SK-N-SH (cell line): ENCODE measurements around the gene OR10J1. TPM values are rescaled to one million over a fixed set of nuclear protein-coding genes. Genes with fewer than 3 reads are reported as not detected.

Source experiments
- CTCF ChIA-PET: fragments of 300-600, 350-600 bp; formaldehyde crosslinking; extraction: SDS; loops from one replicate; lab custom pipeline; 2021; lab: Yijun Ruan, JAX
- POLR2A ChIA-PET: fragments of 350-600 bp; sonication (Branson Sonifier 250); formaldehyde crosslinking; extraction: SDS; loops from one replicate; lab custom pipeline; 2020; ENCODE audit warnings: antibody characterized with exemption, inconsistent platforms; lab: Yijun Ruan, JAX
- DNase-seq: peaks from one replicate; pipeline ENCODE4 v3.0.0; 2012
- H2AFZ ChIP-seq: fragments of 200-600 bp; sonication (generic); 2 replicates; pipeline ENCODE4 v1.8.1; 2016; ENCODE audit warnings: antibody characterized with exemption, mild to moderate bottlenecking, low read depth
- H3F3A ChIP-seq: fragments of 200-600 bp; sonication (generic); replicated peaks from 2 replicates; pipeline ENCODE3; 2016; ENCODE audit warnings: antibody characterized with exemption, mild to moderate bottlenecking; ENCODE audit not compliant: insufficient read depth
- H3K27ac ChIP-seq, 2 experiments: fragments of 200-500 bp in 1 of 2; fragments of 200-600 bp in 1 of 2; sonication (Bioruptor generic) in 1 of 2; sonication (generic), shearing (Covaris generic) in 1 of 2; 2 replicates each; pipeline versions ENCODE4 v1.5.1 to v1.6.1; 2014 to 2016; ENCODE audit warnings: low read depth in 2 of 2, inconsistent platforms in 1 of 2, low read length in 1 of 2, mild to moderate bottlenecking in 1 of 2, mixed read lengths in 1 of 2
- H3K27me3 ChIP-seq: fragments of 200-600 bp; sonication (generic), shearing (Covaris generic); 2 replicates; pipeline ENCODE4 v1.6.1; 2016; ENCODE audit warnings: mixed run types; ENCODE audit not compliant: insufficient read depth
- H3K36me3 ChIP-seq, 2 experiments: fragments of 200-500 bp in 1 of 2; fragments of 200-600 bp in 1 of 2; sonication (Bioruptor generic) in 1 of 2; sonication (generic) in 1 of 2; replicated peaks in 1 of 2; 2 replicates each; pipeline versions ENCODE3 to v1.5.1; 2014 to 2016; ENCODE audit warnings: low read length in 1 of 2, mild to moderate bottlenecking in 1 of 2; ENCODE audit not compliant: insufficient read depth in 2 of 2, control insufficient read depth in 1 of 2
- H3K4me1 ChIP-seq, 2 experiments: fragments of 200-500 bp in 1 of 2; fragments of 200-600 bp in 1 of 2; sonication (Bioruptor generic) in 1 of 2; sonication (generic), shearing (Covaris generic) in 1 of 2; 2 replicates each; pipeline versions ENCODE4 v1.5.1 to v1.6.1; 2014 to 2016; ENCODE audit warnings: low read depth in 1 of 2, low read length in 1 of 2, mixed run types in 1 of 2; ENCODE audit not compliant: insufficient read depth in 2 of 2, control insufficient read depth in 1 of 2
- H3K4me2 ChIP-seq: fragments of 200-600 bp; sonication (generic), shearing (Covaris generic); 2 replicates; pipeline ENCODE4 v1.6.1; 2017; ENCODE audit warnings: mixed run types
- H3K4me3 ChIP-seq, 2 experiments: fragments of 200-500 bp in 1 of 2; fragments of 200-600 bp in 1 of 2; sonication (Bioruptor generic) in 1 of 2; sonication (generic), shearing (Covaris generic) in 1 of 2; 2 replicates each; pipeline versions ENCODE4 v1.5.1 to v1.8.1; 2014 to 2016; ENCODE audit warnings: low read depth in 2 of 2, inconsistent platforms in 1 of 2, low read length in 1 of 2, mild to moderate bottlenecking in 1 of 2, mixed read lengths in 1 of 2, moderate library complexity in 1 of 2
- H3K79me2 ChIP-seq: fragments of 200-600 bp; sonication (generic); 2 replicates; pipeline ENCODE4 v1.8.1; 2017; ENCODE audit warnings: mild to moderate bottlenecking; ENCODE audit not compliant: insufficient read depth
- H3K9ac ChIP-seq: fragments of 200-600 bp; sonication (generic); 2 replicates; pipeline ENCODE4 v1.6.1; 2017; ENCODE audit warnings: mixed run types
- H3K9me2 ChIP-seq: fragments of 200-600 bp; sonication (generic); 2 replicates; pipeline ENCODE4 v1.6.1; 2017; ENCODE audit warnings: mixed run types
- H3K9me3 ChIP-seq: fragments of 200-600 bp; sonication (generic); 2 replicates; pipeline ENCODE4 v1.6.1; 2017; ENCODE audit warnings: mixed run types, mild to moderate bottlenecking, moderate library complexity
- H4K20me1 ChIP-seq: fragments of 200-600 bp; sonication (generic); 2 replicates; pipeline ENCODE4 v1.6.1; 2017; ENCODE audit warnings: mild to moderate bottlenecking, mixed run types; ENCODE audit not compliant: insufficient read depth
- ELF1 ChIP-seq: IDR thresholded peaks from 2 replicates; pipeline ENCODE4 v1.4.0; 2012
- GABPA ChIP-seq: IDR thresholded peaks from 2 replicates; pipeline ENCODE4 v1.4.0; 2012; ENCODE audit warnings: low read depth, mild to moderate bottlenecking
- JUND ChIP-seq: IDR thresholded peaks from 2 replicates; pipeline ENCODE4 v1.4.0; 2012
- NRF1 ChIP-seq: IDR thresholded peaks from 2 replicates; pipeline ENCODE4 v1.6.1; 2012; ENCODE audit warnings: low read depth, mild to moderate bottlenecking, low read length
- POLR2AphosphoS5 ChIP-seq: IDR thresholded peaks from 2 replicates; pipeline ENCODE4 v1.6.1; 2012; ENCODE audit warnings: low read depth, low read length
- RAD21 ChIP-seq: IDR thresholded peaks from 2 replicates; pipeline ENCODE4 v1.6.1; 2012; ENCODE audit warnings: mild to moderate bottlenecking, low read length
- RFX5 ChIP-seq: IDR thresholded peaks from 2 replicates; pipeline ENCODE4 v1.6.1; 2012; ENCODE audit warnings: mild to moderate bottlenecking, improper control_type of control experiment, low read length
- SIN3A ChIP-seq: IDR thresholded peaks from 2 replicates; pipeline ENCODE4 v1.6.1; 2012; ENCODE audit warnings: low read depth, mild to moderate bottlenecking, low read length, moderate library complexity, borderline replicate concordance
- SMC3 ChIP-seq: IDR thresholded peaks from 2 replicates; pipeline ENCODE4 v1.6.1; 2012; ENCODE audit warnings: low read depth, low read length, improper control_type of control experiment
- TEAD4 ChIP-seq: IDR thresholded peaks from 2 replicates; pipeline ENCODE4 v1.4.0; 2012; ENCODE audit warnings: mild to moderate bottlenecking, borderline replicate concordance; ENCODE audit not compliant: insufficient read depth
- WGBS: methylation state at CpG from one replicate; pipeline ENCODE4 v1.1.6; 2017; ENCODE audit warnings: low lambda C conversion rate; 5-methylcytosine and 5-hydroxymethylcytosine counted together
- polyA plus RNA-seq, 3 experiments: library from polyadenylated mRNA; depleted of rRNA; stranded (reverse); fragments of >200 nt; gene quantifications; 2 replicates each; pipeline ENCODE4 v1.2.3, GENCODE V29; 2012
- TF ChIP-seq, protein P1 (sequence below): IDR thresholded peaks from 2 replicates; pipeline ENCODE4 v1.6.1; 2012; ENCODE audit warnings: mild to moderate bottlenecking, low read depth, low read length, moderate library complexity
- TF ChIP-seq, protein P2 (sequence below): fragments of 150-350 bp; IDR thresholded peaks from 2 replicates; pipeline ENCODE4 v1.6.1; 2016; ENCODE audit warnings: mild to moderate bottlenecking, low read depth, low read length
- TF ChIP-seq, protein P3 (sequence below): IDR thresholded peaks from 2 replicates; pipeline ENCODE4 v1.4.0; 2012; ENCODE audit warnings: low read depth, borderline replicate concordance
- TF ChIP-seq, protein P4 (sequence below): fragments of 200-600 bp; sonication (generic); IDR thresholded peaks from 2 replicates; pipeline ENCODE4 v1.6.1; 2017; ENCODE audit warnings: antibody characterized with exemption, mild to moderate bottlenecking, moderate library complexity
- TF ChIP-seq, protein P5 (sequence below): IDR thresholded peaks from 2 replicates; pipeline ENCODE4 v1.4.0; 2012; ENCODE audit warnings: low read depth, borderline replicate concordance

The OR10J1 gene
- polyA plus RNA-seq, 1 of the 3 experiments (the other 2 are of a cell fraction): not detected

DNA sequence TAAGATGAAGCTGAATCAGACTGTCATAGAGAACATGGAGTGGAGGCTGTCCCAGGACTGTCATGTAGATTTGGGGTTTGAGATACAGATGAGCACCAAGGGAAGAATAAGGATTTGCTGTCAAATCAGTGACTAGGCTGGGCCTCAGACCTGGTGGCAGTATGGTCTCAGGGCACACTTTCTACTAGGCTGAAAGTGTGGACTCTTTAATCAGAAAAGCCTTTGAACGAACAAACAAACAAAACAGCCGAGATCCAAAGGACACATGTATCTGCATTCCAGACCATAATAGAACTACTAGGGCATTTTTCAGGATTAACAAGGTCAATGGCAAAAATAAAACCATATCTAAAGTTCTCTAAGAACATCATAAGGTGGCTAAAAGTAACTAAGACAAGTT is 2.9 kb downstream of the OR10J1 start:
- H3K4me1 ChIP-seq: no peaks in the 10 kb centered on the region
- POLR2A ChIA-PET: no interaction called here
- no peaks in the 10 kb centered on the region for H3F3A ChIP-seq
- WGBS: 5% methylated on average over 2 of the region's 2 CpGs
- no peaks in the 10 kb centered on the region for H3K9me3 ChIP-seq
- H3K27me3 ChIP-seq: no peaks in the 10 kb centered on the region
- H3K36me3 ChIP-seq: no peaks in the 10 kb centered on the region
- H3K27ac ChIP-seq: no peak overlapping the region
- H4K20me1 ChIP-seq: no peaks in the 10 kb centered on the region
- CTCF ChIA-PET: no interaction called here
- DNase-seq: no peak
- H3K9ac ChIP-seq: no peak overlapping the region
- H3K4me3 ChIP-seq: no peak overlapping the region
- H3K9me2 ChIP-seq: no peaks in the 10 kb centered on the region
- H3K79me2 ChIP-seq: no peaks in the 10 kb centered on the region
- H2AFZ ChIP-seq: no peak overlapping the region
- no peak overlapping the region; the same call in 1 of the 2 replicates for H3K4me2 ChIP-seq
- TF ChIP-seq, protein P1, sequence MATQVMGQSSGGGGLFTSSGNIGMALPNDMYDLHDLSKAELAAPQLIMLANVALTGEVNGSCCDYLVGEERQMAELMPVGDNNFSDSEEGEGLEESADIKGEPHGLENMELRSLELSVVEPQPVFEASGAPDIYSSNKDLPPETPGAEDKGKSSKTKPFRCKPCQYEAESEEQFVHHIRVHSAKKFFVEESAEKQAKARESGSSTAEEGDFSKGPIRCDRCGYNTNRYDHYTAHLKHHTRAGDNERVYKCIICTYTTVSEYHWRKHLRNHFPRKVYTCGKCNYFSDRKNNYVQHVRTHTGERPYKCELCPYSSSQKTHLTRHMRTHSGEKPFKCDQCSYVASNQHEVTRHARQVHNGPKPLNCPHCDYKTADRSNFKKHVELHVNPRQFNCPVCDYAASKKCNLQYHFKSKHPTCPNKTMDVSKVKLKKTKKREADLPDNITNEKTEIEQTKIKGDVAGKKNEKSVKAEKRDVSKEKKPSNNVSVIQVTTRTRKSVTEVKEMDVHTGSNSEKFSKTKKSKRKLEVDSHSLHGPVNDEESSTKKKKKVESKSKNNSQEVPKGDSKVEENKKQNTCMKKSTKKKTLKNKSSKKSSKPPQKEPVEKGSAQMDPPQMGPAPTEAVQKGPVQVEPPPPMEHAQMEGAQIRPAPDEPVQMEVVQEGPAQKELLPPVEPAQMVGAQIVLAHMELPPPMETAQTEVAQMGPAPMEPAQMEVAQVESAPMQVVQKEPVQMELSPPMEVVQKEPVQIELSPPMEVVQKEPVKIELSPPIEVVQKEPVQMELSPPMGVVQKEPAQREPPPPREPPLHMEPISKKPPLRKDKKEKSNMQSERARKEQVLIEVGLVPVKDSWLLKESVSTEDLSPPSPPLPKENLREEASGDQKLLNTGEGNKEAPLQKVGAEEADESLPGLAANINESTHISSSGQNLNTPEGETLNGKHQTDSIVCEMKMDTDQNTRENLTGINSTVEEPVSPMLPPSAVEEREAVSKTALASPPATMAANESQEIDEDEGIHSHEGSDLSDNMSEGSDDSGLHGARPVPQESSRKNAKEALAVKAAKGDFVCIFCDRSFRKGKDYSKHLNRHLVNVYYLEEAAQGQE: no peak
- TF ChIP-seq SMC3 (no peak), POLR2AphosphoS5 (no peak), SIN3A (no peak), RFX5 (no peak), TEAD4 (no peak), ELF1 (no peak), RAD21 (no peak), JUND (no peak), GABPA (no peak), NRF1 (no peak)
- TF ChIP-seq, protein P2, sequence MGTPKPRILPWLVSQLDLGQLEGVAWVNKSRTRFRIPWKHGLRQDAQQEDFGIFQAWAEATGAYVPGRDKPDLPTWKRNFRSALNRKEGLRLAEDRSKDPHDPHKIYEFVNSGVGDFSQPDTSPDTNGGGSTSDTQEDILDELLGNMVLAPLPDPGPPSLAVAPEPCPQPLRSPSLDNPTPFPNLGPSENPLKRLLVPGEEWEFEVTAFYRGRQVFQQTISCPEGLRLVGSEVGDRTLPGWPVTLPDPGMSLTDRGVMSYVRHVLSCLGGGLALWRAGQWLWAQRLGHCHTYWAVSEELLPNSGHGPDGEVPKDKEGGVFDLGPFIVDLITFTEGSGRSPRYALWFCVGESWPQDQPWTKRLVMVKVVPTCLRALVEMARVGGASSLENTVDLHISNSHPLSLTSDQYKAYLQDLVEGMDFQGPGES: no peak
- TF ChIP-seq, protein P3, sequence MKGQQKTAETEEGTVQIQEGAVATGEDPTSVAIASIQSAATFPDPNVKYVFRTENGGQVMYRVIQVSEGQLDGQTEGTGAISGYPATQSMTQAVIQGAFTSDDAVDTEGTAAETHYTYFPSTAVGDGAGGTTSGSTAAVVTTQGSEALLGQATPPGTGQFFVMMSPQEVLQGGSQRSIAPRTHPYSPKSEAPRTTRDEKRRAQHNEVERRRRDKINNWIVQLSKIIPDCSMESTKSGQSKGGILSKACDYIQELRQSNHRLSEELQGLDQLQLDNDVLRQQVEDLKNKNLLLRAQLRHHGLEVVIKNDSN: no peak
- TF ChIP-seq, protein P4, sequence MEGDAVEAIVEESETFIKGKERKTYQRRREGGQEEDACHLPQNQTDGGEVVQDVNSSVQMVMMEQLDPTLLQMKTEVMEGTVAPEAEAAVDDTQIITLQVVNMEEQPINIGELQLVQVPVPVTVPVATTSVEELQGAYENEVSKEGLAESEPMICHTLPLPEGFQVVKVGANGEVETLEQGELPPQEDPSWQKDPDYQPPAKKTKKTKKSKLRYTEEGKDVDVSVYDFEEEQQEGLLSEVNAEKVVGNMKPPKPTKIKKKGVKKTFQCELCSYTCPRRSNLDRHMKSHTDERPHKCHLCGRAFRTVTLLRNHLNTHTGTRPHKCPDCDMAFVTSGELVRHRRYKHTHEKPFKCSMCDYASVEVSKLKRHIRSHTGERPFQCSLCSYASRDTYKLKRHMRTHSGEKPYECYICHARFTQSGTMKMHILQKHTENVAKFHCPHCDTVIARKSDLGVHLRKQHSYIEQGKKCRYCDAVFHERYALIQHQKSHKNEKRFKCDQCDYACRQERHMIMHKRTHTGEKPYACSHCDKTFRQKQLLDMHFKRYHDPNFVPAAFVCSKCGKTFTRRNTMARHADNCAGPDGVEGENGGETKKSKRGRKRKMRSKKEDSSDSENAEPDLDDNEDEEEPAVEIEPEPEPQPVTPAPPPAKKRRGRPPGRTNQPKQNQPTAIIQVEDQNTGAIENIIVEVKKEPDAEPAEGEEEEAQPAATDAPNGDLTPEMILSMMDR: no peak
- TF ChIP-seq, protein P5, sequence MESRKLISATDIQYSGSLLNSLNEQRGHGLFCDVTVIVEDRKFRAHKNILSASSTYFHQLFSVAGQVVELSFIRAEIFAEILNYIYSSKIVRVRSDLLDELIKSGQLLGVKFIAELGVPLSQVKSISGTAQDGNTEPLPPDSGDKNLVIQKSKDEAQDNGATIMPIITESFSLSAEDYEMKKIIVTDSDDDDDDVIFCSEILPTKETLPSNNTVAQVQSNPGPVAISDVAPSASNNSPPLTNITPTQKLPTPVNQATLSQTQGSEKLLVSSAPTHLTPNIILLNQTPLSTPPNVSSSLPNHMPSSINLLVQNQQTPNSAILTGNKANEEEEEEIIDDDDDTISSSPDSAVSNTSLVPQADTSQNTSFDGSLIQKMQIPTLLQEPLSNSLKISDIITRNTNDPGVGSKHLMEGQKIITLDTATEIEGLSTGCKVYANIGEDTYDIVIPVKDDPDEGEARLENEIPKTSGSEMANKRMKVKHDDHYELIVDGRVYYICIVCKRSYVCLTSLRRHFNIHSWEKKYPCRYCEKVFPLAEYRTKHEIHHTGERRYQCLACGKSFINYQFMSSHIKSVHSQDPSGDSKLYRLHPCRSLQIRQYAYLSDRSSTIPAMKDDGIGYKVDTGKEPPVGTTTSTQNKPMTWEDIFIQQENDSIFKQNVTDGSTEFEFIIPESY: no peak
